ENCODE results near the gene GSTO2. TPM values are rescaled to one million over a fixed set of nuclear protein-coding genes. Genes with fewer than 3 reads are reported as not detected.

Gene GSTO2
- polyA plus RNA-seq, 3 donors = 0.56 to 14.9 (median 2.1) TPM

GRCh38 chr10:104273899-104274575 lies 5.1 kb downstream of the GSTO2 start:
- 55 to 93% (median 85%) methylated on average over 4 of the region's 4 CpGs for WGBS, 3 donors
- no peak overlapping the region for H3K27ac ChIP-seq (ENCODE audit: low read depth, low read length)

GRCh38 chr10:104274762-104275721 lies 6.1 kb downstream of the GSTO2 start:
- 7 to 23% (median 23%) methylated on average over 40 to 42 of the region's 42 CpGs for WGBS, 3 donors
- no peak overlapping the region for H3K27ac ChIP-seq (ENCODE audit: low read depth, low read length)

- WGBS, 3 donors = 36 to 69% (median 62%) methylated on average over 1 of the region's 1 CpG
- H3K27ac ChIP-seq (ENCODE audit: low read depth, low read length) = no peak overlapping the region
Measured at GRCh38 chr10:104276192-104276591, 7.2 kb downstream of the GSTO2 start.

GRCh38 chr10:104277785-104278184 lies 8.8 kb downstream of the GSTO2 start:
- no peak overlapping the region for H3K27ac ChIP-seq (ENCODE audit: low read depth, low read length)
- 55 to 71% (median 70%) methylated on average over 2 of the region's 2 CpGs for WGBS, 3 donors

GRCh38 chr10:104279550-104280259 lies 10.7 kb downstream of the GSTO2 start:
- 94 to 100% (median 98%) methylated on average over 3 of the region's 3 CpGs for WGBS, 3 donors
- no peak overlapping the region for H3K27ac ChIP-seq (ENCODE audit: low read depth, low read length)

- no peak overlapping the region for H3K27ac ChIP-seq (ENCODE audit: low read depth, low read length)
- WGBS, 3 donors = 79 to 83% (median 82%) methylated on average over 3 of the region's 3 CpGs
Measured at GRCh38 chr10:104281694-104282093, 12.7 kb downstream of the GSTO2 start.

GRCh38 chr10:104284846-104285245 lies 15.9 kb downstream of the GSTO2 start:
- WGBS, 3 donors = 81 to 89% (median 86%) methylated on average over 7 of the region's 7 CpGs
- H3K27ac ChIP-seq (ENCODE audit: low read depth, low read length) = no peak overlapping the region

- 88 to 90% (median 89%) methylated on average over 2 of the region's 2 CpGs for WGBS, 3 donors
- no peak overlapping the region for H3K27ac ChIP-seq (ENCODE audit: low read depth, low read length)
Measured at GRCh38 chr10:104286939-104287338, 18.0 kb downstream of the GSTO2 start.

GRCh38 chr10:104288355-104288754 lies 19.4 kb downstream of the GSTO2 start:
- no peak overlapping the region for H3K27ac ChIP-seq (ENCODE audit: low read depth, low read length)
- WGBS, 3 donors = 62 to 73% (median 66%) methylated on average over 1 of the region's 1 CpG

GRCh38 chr10:104291439-104291951 lies 22.5 kb downstream of the GSTO2 start:
- 1 to 3% (median 2%) methylated on average over 26 of the region's 26 CpGs for WGBS, 3 donors
- H3K27ac ChIP-seq (ENCODE audit: low read depth, low read length) = no peak overlapping the region

GRCh38 chr10:104293011-104293410 lies 24.0 kb downstream of the GSTO2 start:
- 22 to 71% (median 41%) methylated on average over 2 of the region's 2 CpGs for WGBS, 3 donors
- no peak overlapping the region for H3K27ac ChIP-seq (ENCODE audit: low read depth, low read length)

- no peak overlapping the region for H3K27ac ChIP-seq (ENCODE audit: low read depth, low read length)
- WGBS, 3 donors = 77 to 84% (median 79%) methylated on average over 5 of the region's 5 CpGs
Measured at GRCh38 chr10:104293781-104294321, 24.9 kb downstream of the GSTO2 start.

GRCh38 chr10:104296687-104297436 lies 27.9 kb downstream of the GSTO2 start:
- 93 to 94% (median 94%) methylated on average over 10 of the region's 10 CpGs for WGBS, 3 donors
- H3K27ac ChIP-seq (ENCODE audit: low read depth, low read length) = no peak overlapping the region

GRCh38 chr10:104297697-104298660 lies 29.0 kb downstream of the GSTO2 start:
- no peak overlapping the region for H3K27ac ChIP-seq (ENCODE audit: low read depth, low read length)
- WGBS, 3 donors = 67 to 68% (median 67%) methylated on average over 17 of the region's 17 CpGs

GRCh38 chr10:104299031-104299904 lies 30.3 kb downstream of the GSTO2 start:
- WGBS, 3 donors = 47 to 83% (median 47%) methylated on average over 13 of the region's 13 CpGs
- no peak overlapping the region for H3K27ac ChIP-seq (ENCODE audit: low read depth, low read length)
